Measurements from ENCODE around the gene UPP2. TPM values are rescaled to one million over a fixed set of nuclear protein-coding genes. Genes with fewer than 3 reads are reported as not detected.

Gene UPP2
- total RNA-seq, 2 experiments from 2014 or later, result not detected

- ChIA-PET CTCF (no interaction called here), POLR2A (no interaction called here)
Observed at GRCh38 chr2:158103411-158104012, 1.8 kb downstream of the UPP2 start.

DNA sequence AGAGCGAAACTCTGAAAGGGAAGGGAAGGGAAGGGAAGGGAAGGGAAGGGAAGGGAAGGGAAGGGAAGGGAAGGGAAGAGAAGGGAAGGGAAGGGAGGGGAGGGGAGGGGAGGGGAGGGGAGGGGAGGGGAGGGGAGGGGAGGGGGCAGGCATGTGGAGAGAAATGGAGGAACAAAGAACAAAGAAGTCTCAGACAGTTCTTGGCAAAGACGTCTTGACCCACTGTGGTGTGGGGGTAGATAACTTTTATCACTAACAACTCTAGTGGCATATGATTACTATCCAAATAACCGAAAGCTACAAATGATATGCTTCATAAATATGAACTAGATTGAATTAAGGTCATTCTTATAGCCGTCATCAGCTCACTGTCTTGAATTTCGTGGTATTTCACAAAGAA, 3.2 kb downstream of the UPP2 start:
- ChIA-PET POLR2A (no interaction called here), CTCF (interaction anchor here (0.9 kb wide), 1 partner anchor 79 kb away, joined by 3 read pairs; no protein-coding TSS in a partner anchor)

DNA sequence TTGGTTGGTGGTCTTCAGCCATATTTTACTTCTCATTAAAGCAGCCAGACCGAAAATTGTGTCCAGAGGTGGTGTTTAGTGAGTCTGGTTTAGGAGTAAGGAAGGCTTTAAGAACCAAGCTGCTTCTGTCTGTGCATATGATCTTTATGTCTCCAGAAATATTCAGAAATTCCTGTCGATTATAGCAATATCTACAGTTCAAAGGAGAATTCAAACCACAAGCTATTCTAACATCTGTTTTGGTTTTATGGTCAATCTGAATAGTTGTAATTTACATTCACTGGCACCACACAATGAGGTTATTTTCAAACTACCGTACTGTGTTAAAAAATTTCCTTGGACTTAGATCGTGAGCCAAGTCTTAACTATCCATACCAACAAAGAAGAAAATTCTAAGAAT, 11.3 kb downstream of the UPP2 start:
- POLR2A ChIA-PET, result no interaction called here
- CTCF ChIA-PET, result interaction anchor here (0.8 kb wide), 1 partner anchor 9 kb away, joined by 3 read pairs; no protein-coding TSS in a partner anchor

DNA sequence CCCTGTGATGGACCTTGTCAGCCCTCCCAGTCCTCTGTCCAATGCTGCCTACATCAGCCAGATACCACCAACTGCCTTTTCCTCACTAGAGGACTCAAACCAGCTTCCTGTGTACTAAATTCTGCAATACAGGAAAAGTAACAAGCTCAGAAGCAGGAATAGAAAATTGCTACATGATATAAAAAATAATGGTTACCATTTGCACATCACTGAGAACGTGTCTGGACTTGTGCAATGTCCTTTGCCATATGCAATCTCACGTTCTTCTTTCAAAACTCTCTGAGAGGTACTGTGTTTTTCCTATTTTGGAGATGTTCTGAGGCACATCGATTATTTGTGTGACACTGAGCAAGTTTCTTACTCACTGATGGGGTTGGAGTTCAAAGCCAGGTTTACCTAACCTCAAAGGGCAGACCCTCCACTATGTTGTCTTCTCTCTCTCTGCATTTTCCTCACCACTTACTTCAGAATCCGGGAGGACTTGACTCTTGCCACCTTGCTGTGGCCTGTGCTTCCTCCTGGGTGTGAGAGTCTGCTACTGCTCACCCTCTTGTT, 12.1 kb downstream of the UPP2 start:
- CTCF ChIA-PET, result interaction anchor here (0.8 kb wide), 1 partner anchor 9 kb away, joined by 3 read pairs; no protein-coding TSS in a partner anchor
- POLR2A ChIA-PET, result no interaction called here

DNA sequence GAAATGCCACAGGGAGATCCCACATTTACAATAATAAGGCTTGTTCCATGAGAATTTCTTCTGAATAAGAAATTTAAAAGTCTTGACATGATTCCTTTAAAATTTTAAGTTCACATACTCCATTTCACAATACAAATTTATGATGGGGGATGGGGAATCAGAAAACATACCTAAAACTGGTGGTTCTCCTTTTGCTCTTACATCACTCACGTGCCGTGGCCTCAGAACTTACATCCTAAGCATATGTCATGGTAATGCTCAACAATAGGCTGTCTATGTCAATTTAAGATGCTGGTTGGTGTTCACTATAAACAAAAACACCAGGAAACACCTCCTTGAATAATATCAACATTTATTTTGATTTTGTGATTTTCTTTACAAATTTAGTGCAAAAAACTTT, 12.8 kb downstream of the UPP2 start:
- CTCF ChIA-PET, result no interaction called here
- POLR2A ChIA-PET, result no interaction called here

GRCh38 chr2:158115202-158115767, 13.6 kb downstream of the UPP2 start:
- CTCF ChIA-PET, result no interaction called here
- POLR2A ChIA-PET, result no interaction called here

DNA sequence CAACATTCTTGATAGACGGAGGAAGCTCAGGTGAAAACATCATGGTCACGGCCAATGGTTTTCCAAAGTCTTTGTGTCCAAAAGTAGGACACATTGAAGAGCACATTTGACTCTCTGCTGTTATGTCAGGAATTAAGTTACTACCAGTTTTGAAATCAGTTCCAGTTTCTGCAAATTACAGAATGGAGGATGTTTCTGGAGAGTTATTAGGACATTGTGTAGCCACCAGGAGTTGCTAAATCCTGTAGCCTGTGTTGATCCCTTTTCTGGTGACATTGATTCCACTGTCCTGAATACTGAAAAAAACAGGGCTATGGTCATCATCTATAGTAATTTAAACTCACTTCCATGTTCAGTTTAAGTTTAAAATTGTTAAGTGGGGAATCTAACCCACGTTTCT, 15.3 kb downstream of the UPP2 start:
- POLR2A ChIA-PET, result no interaction called here
- CTCF ChIA-PET, result no interaction called here

GRCh38 chr2:158120102-158120501, 18.4 kb downstream of the UPP2 start:
- CTCF ChIA-PET, result no interaction called here
- POLR2A ChIA-PET, result no interaction called here

GRCh38 chr2:158120664-158121641, 19.3 kb downstream of the UPP2 start:
- ChIA-PET POLR2A (no interaction called here), CTCF (no interaction called here)

DNA sequence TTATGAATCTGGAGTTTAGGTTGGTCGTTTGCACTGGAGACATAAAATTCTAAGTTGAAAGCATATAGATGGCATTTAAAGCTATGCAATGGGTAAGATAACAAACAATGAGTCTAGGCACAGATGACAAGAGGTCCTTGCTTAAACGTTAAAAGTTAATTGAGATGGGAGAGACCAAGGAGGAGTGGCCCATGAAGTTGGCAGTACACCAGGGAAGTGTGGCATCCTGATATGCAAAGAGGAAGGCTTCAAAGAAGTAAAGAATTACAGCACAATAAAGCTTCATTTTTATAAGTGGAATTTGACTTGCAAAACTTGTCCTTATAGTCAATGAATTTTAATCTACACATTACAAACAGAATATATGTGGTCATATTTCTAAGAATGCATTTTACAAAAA, 23.2 kb downstream of the UPP2 start:
- POLR2A ChIA-PET, result no interaction called here
- CTCF ChIA-PET, result no interaction called here

DNA sequence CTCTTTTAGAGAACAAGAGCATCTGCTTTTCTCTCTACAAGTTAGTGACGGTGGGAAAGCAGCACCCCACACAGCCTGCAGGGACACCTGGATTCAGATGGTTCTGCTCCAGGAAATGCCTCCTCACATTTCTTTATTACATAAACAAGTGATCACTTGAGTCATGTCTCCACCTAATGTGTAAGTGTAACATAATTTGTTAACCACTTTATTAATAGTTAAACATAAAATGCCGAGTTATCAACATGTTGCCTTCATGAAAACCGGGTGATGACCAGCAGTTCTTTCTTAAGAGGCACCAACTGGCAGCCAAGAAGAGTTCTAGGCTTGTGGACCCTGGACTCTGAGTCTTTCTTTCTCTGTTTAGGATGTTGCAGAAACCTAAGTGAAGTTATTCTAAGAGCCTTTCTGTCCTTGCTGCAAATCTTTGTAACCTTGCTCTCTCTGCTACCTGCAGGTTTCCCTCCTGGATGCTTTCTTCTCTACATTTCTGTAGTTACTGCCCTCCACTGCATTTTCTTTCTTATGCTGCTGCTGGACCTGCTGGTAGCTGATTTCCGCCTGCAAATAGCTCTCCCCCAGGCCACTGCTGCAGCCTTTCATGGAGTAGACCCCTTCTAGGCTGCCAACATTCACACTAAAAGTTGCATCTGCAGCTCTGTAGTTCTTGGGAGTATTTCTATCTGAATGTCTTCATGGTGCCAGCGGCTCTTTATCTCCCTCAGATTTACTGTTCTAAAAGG, 24.3 kb downstream of the UPP2 start:
- ChIA-PET CTCF (no interaction called here), POLR2A (no interaction called here)

- POLR2A ChIA-PET, result no interaction called here
- CTCF ChIA-PET, result no interaction called here
Observed at GRCh38 chr2:158127380-158127804, 25.7 kb downstream of the UPP2 start.

DNA sequence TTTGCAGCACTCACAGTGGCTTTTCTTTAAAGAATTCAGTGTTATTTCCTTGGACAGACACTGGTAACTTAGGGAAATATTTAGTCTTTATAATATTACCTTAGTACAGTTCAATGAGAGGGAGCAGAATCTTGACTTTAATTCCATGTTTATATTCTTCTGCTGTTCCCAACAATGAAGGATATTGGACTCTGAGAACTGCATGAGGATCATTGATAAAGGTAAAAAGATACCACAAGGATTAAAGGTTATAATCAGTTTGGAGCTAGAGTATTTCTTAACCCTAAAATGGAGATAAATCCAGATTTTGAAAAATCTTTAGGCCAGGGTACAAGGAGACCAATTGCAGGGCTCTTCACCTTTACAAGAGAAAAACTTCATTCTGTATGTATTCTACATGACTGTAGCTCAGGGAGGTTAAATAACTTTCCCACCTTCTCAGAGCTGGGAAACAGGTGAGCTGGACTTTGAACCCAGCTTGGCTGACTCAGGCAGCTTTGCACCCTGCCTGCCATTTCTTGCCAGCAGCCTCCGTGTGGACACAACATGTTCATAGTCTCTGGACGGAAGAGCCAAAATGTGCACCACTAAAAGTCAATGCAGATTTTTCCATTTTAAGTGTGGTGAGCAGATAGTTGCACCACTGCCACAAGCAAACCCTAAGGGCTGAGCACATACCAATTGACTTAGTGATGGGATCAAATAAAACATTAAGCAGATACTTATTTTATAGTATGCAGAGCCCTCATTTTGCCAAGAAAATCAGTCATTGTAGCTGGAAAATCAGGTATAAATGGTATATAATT, 26.7 kb downstream of the UPP2 start:
- ChIA-PET POLR2A (no interaction called here), CTCF (no interaction called here)

- ChIA-PET POLR2A (no interaction called here), CTCF (no interaction called here)
Observed at GRCh38 chr2:158129037-158129436, 27.4 kb downstream of the UPP2 start.

GRCh38 chr2:158130832-158131473, 29.3 kb downstream of the UPP2 start:
- ChIA-PET POLR2A (no interaction called here), CTCF (no interaction called here)

DNA sequence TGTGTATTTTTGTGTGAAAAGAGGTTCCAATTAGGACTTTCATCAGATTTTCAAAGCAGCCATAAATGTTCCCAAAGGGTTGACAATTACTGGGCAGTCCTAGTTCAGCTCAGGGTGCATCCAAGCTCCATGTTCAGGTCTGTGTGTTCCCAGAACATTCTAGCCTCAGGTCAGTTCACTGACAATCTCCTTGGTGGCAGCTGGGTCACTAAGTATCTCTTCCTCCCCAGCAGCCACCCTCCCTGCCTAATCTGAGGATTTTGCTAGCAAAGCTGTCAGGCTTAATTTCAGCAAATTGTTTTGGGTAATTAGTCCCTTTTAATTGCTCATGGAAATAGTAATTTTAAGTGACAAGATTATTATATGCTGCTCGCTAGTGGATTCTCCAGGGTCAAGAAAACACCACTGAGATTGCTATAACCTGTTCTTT, 29.8 kb downstream of the UPP2 start:
- POLR2A ChIA-PET, result no interaction called here
- CTCF ChIA-PET, result no interaction called here

DNA sequence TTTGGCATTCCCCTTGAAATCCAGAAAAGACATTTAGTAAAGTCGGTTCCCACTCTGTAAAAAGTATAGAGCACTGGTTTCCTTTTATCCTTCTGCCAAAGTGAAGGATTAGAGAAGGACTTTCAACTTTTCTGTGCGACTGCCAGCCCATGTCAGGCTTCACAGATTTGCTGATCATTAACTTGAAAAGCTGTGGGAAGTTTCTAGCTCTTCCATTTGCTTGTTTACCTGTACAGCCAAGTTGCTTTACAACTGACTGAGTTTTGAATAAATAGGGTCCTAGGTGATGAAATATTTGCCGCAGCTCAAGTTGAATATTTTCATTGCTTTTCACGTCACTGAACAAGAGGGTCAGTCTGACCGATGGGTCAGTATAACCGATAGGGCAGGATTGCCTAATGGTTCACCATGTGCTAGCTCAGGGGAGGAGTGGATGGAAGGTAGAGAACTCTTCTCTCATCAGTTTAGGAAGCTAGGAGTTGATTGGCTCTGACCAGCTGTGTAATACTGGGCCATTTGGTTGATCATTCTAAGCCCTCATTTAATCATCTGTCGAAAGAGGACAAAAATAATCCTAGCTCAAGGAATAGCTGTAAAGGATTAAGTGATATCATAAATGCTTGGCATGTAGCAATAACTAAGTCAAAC, 30.4 kb downstream of the UPP2 start:
- POLR2A ChIA-PET, result no interaction called here
- CTCF ChIA-PET, result no interaction called here

DNA sequence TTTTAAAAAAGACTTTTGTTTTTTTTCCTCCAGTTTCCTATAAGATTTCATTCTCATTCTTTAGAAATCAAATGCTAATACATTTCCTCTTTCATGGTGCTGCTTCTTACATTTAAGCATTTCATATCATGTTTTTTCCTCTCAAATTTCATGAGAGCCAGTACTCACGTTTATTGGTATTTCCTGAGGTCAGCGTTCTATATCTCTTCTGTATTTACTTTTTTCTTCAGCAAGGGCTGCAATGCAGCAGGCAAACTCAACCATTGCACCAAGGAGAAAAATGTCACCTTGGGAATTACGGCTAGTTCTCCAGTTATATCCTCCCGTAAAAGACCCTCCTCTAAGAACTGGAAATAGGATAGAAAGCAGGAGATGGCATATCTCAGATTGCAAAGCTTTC, 32.4 kb downstream of the UPP2 start:
- ChIA-PET CTCF (no interaction called here), POLR2A (no interaction called here)

Data from activated CD8-positive, alpha-beta memory T cell treated with anti-CD3 and anti-CD28 coated beads for 36 hours (primary cell).